Stimulated activated CD8-positive, alpha-beta memory T cell treated with anti-CD3 and anti-CD28 coated beads, Interleukin-12 subunit alpha, Interleukin-12 subunit beta, amount 100 ng/mL, for 24 hours (primary cell): ENCODE results near the gene DNAJC8.

Experiments
- DNase-seq: peaks from one replicate; pipeline ENCODE4 v3.0.0-alpha.2; 2020; ENCODE audit errors: extremely low read depth

Gene DNAJC8

GRCh38 chr1:28200234-28200873 lies 32.5 kb downstream of the DNAJC8 start:
- no peak for DNase-seq

- DNase-seq = peak; percentile 8
Measured at GRCh38 chr1:28199328-28200233, 33.2 kb downstream of the DNAJC8 start.

GRCh38 chr1:28197682-28198415 lies 35.0 kb downstream of the DNAJC8 start:
- DNase-seq = no peak

GRCh38 chr1:28196330-28196729 lies 36.5 kb downstream of the DNAJC8 start:
- DNase-seq = no peak

- no peak for DNase-seq
Measured at GRCh38 chr1:28195780-28196179, 37.0 kb downstream of the DNAJC8 start.

GRCh38 chr1:28194326-28195035 lies 38.3 kb downstream of the DNAJC8 start:
- DNase-seq = no peak

GRCh38 chr1:28193701-28194161 lies 39.1 kb downstream of the DNAJC8 start:
- DNase-seq = no peak

- no peak for DNase-seq
Measured at GRCh38 chr1:28190996-28191645, 41.7 kb downstream of the DNAJC8 start.

- no peak for DNase-seq
Measured at GRCh38 chr1:28190337-28190979, 42.4 kb downstream of the DNAJC8 start.

- no peak for DNase-seq
Measured at GRCh38 chr1:28185071-28185470, 47.8 kb downstream of the DNAJC8 start.

GRCh38 chr1:28180306-28181305 lies 52.2 kb downstream of the DNAJC8 start:
- DNase-seq = no peak

- DNase-seq = no peak
Measured at GRCh38 chr1:28178690-28179485, 53.9 kb downstream of the DNAJC8 start.

GRCh38 chr1:28176492-28177470 lies 56.0 kb downstream of the DNAJC8 start, which contains the start of gene PTAFR:
TSS of gene PTAFR (minus strand) at chr1:28176690. CDS start at chr1:28151021, 25,669 bp downstream.
- DNase-seq = no peak

- DNase-seq = no peak
Measured at GRCh38 chr1:28175955-28176485, 56.8 kb downstream of the DNAJC8 start.

GRCh38 chr1:28173980-28174297 lies 58.9 kb downstream of the DNAJC8 start:
- no peak for DNase-seq

- no peak for DNase-seq
Measured at GRCh38 chr1:28173151-28173979, 59.5 kb downstream of the DNAJC8 start.
